A673 (cell line): ENCODE results near the gene HMGN3.

Experiments used
- CTCF ChIP-seq: fragments of 300-800, 200-600 bp; sonication (generic); conservative IDR thresholded peaks from 2 replicates; pipeline ENCODE4 v1.5.1; 2017; ENCODE audit warnings: low read depth, mild to moderate bottlenecking, antibody characterized with exemption, low read length, moderate library complexity, mixed read lengths
- EZH2 ChIP-seq: fragments of 200-600 bp; sonication (generic); IDR thresholded peaks from 2 replicates; pipeline ENCODE4 v1.6.1; 2017; ENCODE audit warnings: borderline replicate concordance, low read depth, mild to moderate bottlenecking, mixed read lengths, antibody characterized with exemption, low read length; ENCODE audit not compliant: poor library complexity, severe bottlenecking

- TF ChIP-seq CTCF (no peak), EZH2 (no peak)
These were observed 14.7 kb upstream of the HMGN3 start for GRCh38 chr6:79249136-79249535.
